ENCODE data around the gene ATXN1. TPM values are rescaled to one million over a fixed set of nuclear protein-coding genes. Genes with fewer than 3 reads are reported as not detected.

Gene ATXN1
- total and polyA plus RNA-seq, 2 experiments from 2014 or later = 4.8 to 9.1 TPM

- Histone ChIP-seq H3K79me2 (replicated peaks; ENCODE audit: insufficient read depth) (no peaks in the 10 kb centered on the region), H3K27me3 (ENCODE audit: insufficient read depth) (no peaks in the 10 kb centered on the region), H3K36me3 (ENCODE audit: insufficient read depth) (no peaks in the 10 kb centered on the region), H3K4me1 (ENCODE audit: insufficient read depth) (no peaks in the 10 kb centered on the region; the same call in 1 of the 2 replicates), H3K27ac (ENCODE audit: low read depth) (no peak overlapping the region), H3K4me2 (no peak overlapping the region), H4K20me1 (replicated peaks; ENCODE audit: insufficient read depth) (no peaks in the 10 kb centered on the region), H3K4me3 (no peak overlapping the region), H3F3A (replicated peaks; ENCODE audit: low read depth) (no peaks in the 10 kb centered on the region), H2AFZ (peak overlapping the region; percentile 49; the same call in 1 of the 2 replicates), H3K9me2 (ENCODE audit: insufficient read depth) (peaks cover 19% of the 10 kb centered on the region; the same call in 1 of the 2 replicates)
- Mint-ChIP-seq H3K27me3 (ENCODE audit: insufficient read depth, low read depth, poor library complexity) (peaks cover 3% of the 10 kb centered on the region), H3K27ac (no peak overlapping the region), H3K36me3 (ENCODE audit: low read depth) (0 out of 3 replicates have a peak, but pooled peaks cover 4% of the 10 kb centered on the region), H3K4me1 (peaks cover 7% of the 10 kb centered on the region), H3K9me3 (no peaks in the 10 kb centered on the region; the same call in 2 of the 3 replicates), H3K4me3 (no peak overlapping the region)
- DNase-seq (ENCODE audit: low spot score) (no peak), ATAC-seq (no peak)
- TF ChIP-seq STAT1 (IDR thresholded peaks at IDR 0.05; ENCODE audit: unreplicated experiment) (no peak), CTCF (conservative IDR thresholded peaks at IDR 0.05; ENCODE audit: low read depth in 2 of 2) (no peak)
These were observed 20.3 kb upstream of the ATXN1 start for GRCh38 chr6:16781348-16782169.

GRCh38 chr6:16778521-16778920 is 17.3 kb upstream of the ATXN1 start:
- H3K4me3 Mint-ChIP-seq = no peak overlapping the region
- no peaks in the 10 kb centered on the region for H3K79me2 ChIP-seq (replicated peaks; ENCODE audit: insufficient read depth)
- no peak overlapping the region for H2AFZ ChIP-seq
- peaks cover 3% of the 10 kb centered on the region for H3K27me3 Mint-ChIP-seq (ENCODE audit: insufficient read depth, low read depth, poor library complexity)
- no peak for DNase-seq (ENCODE audit: low spot score)
- H3K36me3 Mint-ChIP-seq (ENCODE audit: low read depth) = no peaks in the 10 kb centered on the region
- no peak overlapping the region for H3K4me2 ChIP-seq
- H3K4me3 ChIP-seq = no peak overlapping the region
- H3K9me3 Mint-ChIP-seq = no peaks in the 10 kb centered on the region
- peaks cover 5% of the 10 kb centered on the region; the same call in 1 of the 2 replicates for H3K9me2 ChIP-seq (ENCODE audit: insufficient read depth)
- peaks cover 9% of the 10 kb centered on the region for H3K4me1 Mint-ChIP-seq
- no peaks in the 10 kb centered on the region for H3K27me3 ChIP-seq (ENCODE audit: insufficient read depth)
- H3K27ac Mint-ChIP-seq = no peak overlapping the region
- H3F3A ChIP-seq (replicated peaks; ENCODE audit: low read depth) = no peaks in the 10 kb centered on the region
- no peaks in the 10 kb centered on the region for H3K36me3 ChIP-seq (ENCODE audit: insufficient read depth)
- no peaks in the 10 kb centered on the region; the same call in 1 of the 2 replicates for H3K4me1 ChIP-seq (ENCODE audit: insufficient read depth)
- no peak for ATAC-seq
- no peaks in the 10 kb centered on the region for H4K20me1 ChIP-seq (replicated peaks; ENCODE audit: insufficient read depth)
- H3K27ac ChIP-seq (ENCODE audit: low read depth) = no peak overlapping the region
- TF ChIP-seq CTCF (conservative IDR thresholded peaks at IDR 0.05; ENCODE audit: low read depth in 2 of 2) = no peak
- no peak for TF ChIP-seq JUNB (IDR thresholded peaks at IDR 0.05; ENCODE audit: unreplicated experiment)
- TF ChIP-seq EZH2 (IDR thresholded peaks at IDR 0.05; ENCODE audit: low read depth, unreplicated experiment) = no peak
- TF ChIP-seq POLR2AphosphoS5 (IDR thresholded peaks at IDR 0.05; ENCODE audit: low read depth) = no peak
- TF ChIP-seq NANOG (IDR thresholded peaks at IDR 0.05; ENCODE audit: borderline replicate concordance) = no peak
- TF ChIP-seq STAT1 (IDR thresholded peaks at IDR 0.05; ENCODE audit: unreplicated experiment) = no peak
- no peak for TF ChIP-seq ZNF331 (CRISPR knock-in tag; IDR thresholded peaks at IDR 0.05; ENCODE audit: low read depth)
- TF ChIP-seq, protein P1, sequence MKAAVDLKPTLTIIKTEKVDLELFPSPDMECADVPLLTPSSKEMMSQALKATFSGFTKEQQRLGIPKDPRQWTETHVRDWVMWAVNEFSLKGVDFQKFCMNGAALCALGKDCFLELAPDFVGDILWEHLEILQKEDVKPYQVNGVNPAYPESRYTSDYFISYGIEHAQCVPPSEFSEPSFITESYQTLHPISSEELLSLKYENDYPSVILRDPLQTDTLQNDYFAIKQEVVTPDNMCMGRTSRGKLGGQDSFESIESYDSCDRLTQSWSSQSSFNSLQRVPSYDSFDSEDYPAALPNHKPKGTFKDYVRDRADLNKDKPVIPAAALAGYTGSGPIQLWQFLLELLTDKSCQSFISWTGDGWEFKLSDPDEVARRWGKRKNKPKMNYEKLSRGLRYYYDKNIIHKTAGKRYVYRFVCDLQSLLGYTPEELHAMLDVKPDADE (IDR thresholded peaks at IDR 0.05) = no peak
- TF ChIP-seq ZNF114 (CRISPR knock-in tag; IDR thresholded peaks at IDR 0.05) = no peak
- TF ChIP-seq CREB1 (CRISPR knock-in tag; IDR thresholded peaks at IDR 0.05; ENCODE audit: low read depth) = no peak
- no peak for TF ChIP-seq EZH2phosphoT487 (IDR thresholded peaks at IDR 0.05; ENCODE audit: unreplicated experiment)

Measured in GM23338 (cell line).